Suprapubic skin (tissue), 3 donors: ENCODE data around the gene CDYL2.

Experiments
- EP300 ChIP-seq: sonication (generic); formaldehyde crosslinking; IDR thresholded peaks from one replicate; pipeline ENCODE4 v1.6.1; 2017; ENCODE audit warnings: antibody characterized with exemption
- POLR2A ChIP-seq, 2 donors: fragments of 450-650 bp; IDR thresholded peaks; one replicate each; pipeline ENCODE4 v1.6.1; 2017; ENCODE audit warnings: antibody characterized with exemption in 2 of 2, mild to moderate bottlenecking in 2 of 2, moderate library complexity in 2 of 2
- TF ChIP-seq, protein P1 (sequence below), 2 donors: fragments of 200-600 bp in 1 of 2; fragments of 450-650 bp in 1 of 2; sonication (generic) in 1 of 2; IDR thresholded peaks; one replicate each; pipeline ENCODE4 v1.5.1; 2016 to 2019; ENCODE audit warnings: antibody characterized with exemption in 2 of 2, mild to moderate bottlenecking in 1 of 2, moderate library complexity in 1 of 2

DNA sequence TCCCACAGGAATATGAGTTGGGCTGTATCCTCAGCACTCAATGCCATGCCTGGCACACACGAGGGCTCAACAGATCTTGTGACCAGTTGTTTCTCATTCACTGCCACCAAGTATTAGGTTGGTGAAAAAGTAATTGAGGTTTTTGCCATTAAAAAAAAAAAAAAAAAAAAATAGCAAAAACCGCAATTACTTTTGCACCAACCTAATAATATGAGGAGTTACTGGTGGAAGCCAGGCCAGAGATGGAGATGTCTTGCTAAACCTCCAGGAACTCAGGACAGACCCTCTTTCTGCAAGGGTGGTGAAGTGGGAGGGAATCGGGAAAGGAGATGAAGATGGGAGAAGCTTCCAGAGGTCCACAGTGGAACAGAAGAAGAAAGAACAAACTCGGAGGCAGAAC, 139.0 kb downstream of the CDYL2 start:
- TF ChIP-seq, protein P1, sequence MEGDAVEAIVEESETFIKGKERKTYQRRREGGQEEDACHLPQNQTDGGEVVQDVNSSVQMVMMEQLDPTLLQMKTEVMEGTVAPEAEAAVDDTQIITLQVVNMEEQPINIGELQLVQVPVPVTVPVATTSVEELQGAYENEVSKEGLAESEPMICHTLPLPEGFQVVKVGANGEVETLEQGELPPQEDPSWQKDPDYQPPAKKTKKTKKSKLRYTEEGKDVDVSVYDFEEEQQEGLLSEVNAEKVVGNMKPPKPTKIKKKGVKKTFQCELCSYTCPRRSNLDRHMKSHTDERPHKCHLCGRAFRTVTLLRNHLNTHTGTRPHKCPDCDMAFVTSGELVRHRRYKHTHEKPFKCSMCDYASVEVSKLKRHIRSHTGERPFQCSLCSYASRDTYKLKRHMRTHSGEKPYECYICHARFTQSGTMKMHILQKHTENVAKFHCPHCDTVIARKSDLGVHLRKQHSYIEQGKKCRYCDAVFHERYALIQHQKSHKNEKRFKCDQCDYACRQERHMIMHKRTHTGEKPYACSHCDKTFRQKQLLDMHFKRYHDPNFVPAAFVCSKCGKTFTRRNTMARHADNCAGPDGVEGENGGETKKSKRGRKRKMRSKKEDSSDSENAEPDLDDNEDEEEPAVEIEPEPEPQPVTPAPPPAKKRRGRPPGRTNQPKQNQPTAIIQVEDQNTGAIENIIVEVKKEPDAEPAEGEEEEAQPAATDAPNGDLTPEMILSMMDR (IDR thresholded peaks at IDR 0.05) = no peak
- TF ChIP-seq POLR2A (IDR thresholded peaks at IDR 0.05) = no peak
- TF ChIP-seq EP300 = no peak
